ENCODE measurements around the gene SHISA5.

SHISA5 gene

DNA sequence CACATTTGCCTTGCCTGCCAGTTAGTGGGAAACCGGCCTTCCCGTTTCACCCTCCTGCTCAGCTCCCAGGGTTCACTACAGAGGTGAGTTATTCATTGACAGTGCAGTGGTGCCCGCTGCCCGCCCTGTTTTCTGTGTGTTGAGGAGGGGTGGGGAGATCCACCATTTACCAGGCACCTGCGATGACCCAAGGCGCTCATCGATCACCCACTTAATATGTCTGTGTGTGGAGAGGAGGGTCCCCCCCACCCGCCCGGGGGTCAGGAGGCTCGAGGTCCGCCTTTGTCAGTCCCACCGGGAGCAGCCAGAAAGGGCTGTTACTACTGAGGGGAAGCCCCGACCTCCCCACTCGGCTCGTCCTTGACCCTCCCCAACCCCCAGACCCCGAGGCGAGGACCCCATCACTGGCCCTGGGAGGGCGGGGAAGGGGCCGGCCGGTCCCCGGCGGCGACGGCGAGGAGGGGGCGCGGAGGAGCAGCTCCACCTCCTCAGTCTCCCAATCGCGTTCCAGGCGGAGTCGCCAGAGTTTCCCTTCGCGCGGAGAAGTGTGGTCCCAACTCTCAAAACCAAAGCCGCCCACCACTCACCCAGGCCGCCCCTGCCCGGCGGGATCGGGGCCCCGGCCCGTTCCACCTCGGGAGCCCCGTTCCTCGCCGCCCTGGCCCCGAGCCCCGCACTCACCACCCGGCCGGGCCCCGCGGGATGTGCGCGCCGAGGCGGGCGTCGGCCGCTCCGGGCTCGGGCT lies 75.2 kb downstream of the SHISA5 start:
- no peak for DNase-seq

DNA sequence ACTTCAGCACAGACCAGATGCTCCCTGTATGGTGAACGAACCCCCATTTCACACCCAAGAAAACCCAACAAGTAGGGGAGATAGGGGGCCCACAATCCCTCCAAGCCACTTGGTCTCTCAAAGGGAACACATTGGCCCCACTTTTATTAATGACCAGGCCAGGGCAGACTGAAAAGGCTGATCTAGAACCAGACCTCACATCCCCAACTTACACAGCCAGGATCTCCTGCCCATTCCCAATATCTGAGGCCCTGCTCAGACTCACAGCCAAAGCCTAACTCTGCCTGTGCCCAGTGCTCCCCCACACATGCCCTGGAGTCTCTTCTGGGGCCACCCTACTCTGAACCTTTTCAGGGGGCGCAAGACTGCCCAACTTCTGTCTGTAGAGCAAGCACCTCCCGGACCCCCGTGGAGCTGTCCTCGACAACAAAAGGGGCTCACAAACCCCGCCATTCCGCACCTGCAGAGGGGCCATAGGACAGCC lies 75.8 kb downstream of the SHISA5 start:
- no peak for DNase-seq

DNA sequence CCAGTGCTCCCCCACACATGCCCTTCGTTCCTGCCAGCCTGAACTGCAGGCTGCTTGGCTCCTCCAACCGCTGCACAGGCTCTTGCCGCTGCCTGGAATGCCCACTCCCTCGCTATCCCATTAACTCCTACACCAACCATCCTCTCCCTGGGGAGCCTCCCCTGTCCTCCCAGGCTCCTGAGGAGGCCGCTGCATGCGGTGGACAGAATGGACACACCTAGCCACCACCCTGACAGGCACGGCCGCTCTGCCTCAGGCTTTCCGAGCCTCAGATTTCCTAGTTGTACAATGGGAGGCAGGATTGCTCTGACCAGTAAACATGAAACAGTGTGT lies 76.4 kb downstream of the SHISA5 start:
- no peak for DNase-seq

DNA sequence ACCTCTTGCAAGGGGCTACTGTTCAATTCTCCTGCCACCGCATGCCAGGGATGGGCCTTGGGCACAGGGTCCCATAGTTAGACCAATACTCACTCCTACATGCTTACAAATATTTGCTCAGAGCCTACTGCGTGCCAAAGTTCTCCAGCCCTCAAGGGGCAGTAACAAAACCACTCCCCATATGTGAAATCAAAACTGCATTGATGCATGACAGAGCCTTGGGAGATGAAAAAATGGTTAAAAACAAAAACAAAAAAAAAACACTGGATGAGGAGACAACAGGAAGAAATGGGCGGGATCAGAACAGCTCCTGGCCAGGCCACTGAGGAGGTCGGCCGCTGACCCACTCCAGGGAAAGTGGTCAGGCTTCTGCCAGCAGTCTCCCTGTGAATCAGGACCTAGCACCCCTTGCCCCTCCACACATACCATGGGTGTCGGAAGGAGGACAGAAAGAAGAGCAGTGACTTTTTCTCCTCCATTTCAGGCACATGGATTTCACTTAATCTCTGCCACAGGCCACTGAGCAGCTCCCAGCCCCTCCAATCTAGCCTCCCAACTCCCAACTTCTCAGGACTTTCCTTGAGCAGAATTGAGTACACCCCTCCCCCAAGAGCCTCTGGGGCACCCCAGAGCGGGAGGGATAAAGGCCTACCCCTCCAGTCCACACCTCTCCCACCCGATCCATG lies 76.9 kb downstream of the SHISA5 start:
- no peak for DNase-seq

DNA sequence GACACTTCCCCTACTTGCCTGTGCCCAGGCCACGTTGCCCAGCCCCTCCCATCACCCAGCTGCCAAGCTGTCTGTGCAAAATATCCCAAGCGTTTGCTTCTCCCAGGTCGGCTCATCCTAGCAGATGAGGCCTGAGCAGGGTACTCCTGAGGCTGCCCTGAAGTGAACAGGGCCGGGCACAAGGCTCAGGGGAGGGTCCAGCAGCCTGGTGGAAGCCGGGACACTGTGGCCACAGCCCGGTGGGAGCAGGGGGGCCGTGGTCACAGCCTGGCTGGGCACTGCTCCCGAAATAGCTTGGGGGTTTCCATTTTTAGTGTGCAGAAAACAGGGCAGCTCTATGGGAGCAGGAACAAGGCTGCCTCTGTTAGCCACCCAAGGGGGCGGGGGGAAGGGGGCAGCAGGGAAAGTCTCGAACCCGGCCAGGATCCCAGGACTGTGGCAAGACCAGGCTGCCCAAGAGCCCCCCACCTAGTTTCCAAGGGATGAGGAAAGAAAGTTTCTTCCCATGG lies 77.5 kb downstream of the SHISA5 start:
- no peak for DNase-seq

DNA sequence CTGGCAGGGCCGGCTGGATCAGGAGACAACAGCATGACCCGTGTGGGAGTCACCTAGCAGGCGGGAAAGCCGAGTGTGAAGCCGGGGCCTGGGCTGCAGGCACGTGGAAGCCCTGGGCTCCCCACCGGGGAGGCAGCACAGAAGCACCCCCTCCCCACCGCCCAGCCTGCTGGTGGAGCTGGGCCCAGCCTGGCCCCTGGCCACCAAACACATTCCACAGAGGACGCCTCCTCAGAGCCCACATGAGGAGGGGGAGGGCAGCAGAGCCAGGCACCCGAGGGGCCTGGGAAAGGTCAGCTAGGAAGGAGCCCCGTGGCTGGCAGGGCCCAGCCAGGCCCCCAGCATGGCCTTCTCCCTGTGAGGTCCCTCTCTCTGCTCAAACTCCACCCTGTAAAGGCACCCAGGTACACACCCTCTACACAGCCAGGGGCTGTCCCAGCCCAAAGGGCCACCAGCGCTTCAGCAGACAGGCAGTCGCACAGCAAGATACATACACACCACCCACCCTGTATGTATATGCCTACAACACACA lies 78.6 kb downstream of the SHISA5 start:
- DNase-seq = no peak

DNA sequence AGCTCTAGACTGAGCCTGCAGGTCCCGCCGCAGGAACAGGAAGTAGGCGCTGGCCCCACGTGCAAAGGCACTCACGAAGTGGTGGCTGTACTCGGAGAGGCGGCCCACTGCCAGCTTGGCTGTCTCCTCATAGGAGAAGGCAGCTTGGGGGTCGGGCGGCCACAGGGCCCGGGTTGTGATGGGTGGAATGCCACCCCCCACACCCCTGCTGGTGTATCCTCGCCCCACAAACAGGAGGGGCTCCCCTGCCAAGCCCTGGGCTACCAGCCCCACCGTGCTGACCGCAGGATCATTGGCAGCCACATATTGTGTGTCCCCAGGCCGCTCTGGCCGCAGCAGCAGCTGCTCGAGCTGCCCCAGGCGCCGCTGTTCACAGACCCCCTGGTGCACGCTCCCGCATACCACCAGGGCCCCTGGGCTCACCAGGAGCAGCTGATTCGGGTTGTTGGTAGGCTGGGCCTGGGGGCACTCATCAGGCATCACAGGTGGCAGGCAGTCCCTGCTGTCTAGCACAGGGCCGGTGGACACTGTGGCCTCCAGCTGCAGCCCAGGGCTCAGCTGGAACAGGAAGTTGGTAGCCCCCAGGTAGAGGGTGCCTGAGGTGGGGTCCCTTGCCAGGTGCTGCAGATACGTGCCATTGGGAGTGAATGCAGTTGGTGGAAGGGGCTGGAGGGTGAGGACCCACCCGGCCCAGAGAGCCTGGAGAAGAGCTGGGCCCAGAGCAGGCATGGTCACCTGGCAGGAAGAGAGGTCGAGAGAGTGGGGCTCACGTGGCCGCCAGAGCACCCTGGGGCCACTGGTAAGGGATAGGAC lies 79.9 kb downstream of the SHISA5 start:
- no peak for DNase-seq

DNA sequence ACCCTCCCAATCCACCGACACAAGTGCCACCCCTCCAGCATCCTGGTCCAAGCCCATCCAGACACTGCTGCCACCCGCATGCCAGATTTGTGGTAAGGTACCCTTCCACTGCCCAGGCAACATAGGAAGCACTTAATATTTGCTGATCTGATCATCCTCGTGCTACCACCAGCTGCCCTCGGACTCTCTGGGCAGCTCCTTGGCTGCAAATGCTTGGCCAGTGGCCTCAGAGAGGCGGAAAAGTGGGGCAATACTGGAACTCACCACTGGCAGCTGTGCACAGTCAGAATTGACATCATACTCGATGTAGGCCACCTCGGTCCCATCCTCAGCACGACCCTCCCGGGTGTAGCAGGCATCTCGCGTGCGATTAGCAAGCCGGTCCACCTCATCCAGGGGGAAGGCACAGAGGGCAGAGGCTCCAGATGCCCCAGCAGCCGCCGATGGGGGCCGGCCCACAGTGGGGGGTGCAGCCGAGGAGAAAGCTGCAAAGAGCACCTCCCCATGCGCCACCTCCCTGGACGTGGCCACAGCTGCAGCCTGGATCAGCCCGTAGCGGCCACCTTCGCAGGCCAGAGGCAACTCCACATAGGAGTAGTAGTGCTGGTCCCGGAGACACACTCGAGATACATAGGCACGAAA lies 80.6 kb downstream of the SHISA5 start:
- DNase-seq = no peak

DNA sequence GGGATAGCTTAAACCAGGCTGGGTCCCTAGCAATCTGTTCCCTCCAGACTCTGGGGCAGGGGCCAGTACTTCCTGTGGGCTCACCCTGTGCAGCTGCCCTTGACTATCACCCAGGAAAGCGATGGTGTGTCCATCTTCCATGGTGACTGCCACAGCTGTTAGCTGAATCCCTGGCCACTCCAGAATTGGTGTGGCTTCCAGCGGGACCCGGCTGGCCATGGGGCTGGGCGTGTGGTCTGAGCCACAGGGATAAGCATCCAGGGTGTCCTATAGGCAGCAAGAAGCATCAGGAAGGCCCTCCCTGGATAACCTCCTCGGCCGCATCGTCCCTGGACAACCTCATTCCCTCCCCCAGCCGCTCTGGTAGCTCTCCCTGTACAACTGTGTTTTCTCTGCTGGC lies 81.3 kb downstream of the SHISA5 start:
- no peak for DNase-seq

DNA sequence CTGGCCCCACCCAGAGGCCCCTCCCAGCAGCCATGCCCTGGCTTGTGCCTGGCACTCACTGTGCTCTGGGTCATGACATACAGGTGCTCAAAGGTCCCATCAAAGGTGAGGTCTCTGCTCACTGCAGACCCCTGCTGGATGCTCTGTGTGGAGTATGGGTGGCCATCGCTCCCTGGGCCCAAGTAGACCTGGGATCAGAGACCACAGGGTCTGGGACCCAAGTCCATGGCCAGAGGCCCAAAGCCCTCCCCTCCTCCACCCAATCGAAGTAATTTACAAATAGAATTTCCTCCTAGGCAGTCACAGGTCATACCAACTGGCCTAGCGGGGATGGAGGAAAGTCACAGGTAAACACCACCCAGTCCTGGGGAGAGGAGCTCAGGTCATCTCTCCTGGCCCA lies 81.7 kb downstream of the SHISA5 start:
- DNase-seq = no peak

DNA sequence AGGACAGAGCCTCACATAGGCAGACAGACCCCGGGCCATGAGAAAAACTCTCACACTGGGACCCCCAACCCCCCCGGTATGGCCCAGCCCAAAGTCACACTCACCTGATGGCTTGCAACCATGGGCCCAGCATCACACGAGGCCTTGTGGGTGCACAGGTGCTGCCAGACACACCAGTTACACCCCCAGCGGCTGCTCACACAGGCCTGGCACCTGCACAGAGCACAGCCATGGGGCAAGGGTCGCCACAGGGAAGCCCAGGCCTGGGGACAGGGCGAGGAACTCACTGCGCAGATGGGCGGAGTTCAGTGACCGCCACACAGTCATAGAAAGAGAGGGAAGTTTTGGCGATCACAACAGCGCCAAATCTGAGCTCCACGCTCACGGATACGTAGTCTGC lies 83.4 kb downstream of the SHISA5 start:
- DNase-seq = no peak

DNA sequence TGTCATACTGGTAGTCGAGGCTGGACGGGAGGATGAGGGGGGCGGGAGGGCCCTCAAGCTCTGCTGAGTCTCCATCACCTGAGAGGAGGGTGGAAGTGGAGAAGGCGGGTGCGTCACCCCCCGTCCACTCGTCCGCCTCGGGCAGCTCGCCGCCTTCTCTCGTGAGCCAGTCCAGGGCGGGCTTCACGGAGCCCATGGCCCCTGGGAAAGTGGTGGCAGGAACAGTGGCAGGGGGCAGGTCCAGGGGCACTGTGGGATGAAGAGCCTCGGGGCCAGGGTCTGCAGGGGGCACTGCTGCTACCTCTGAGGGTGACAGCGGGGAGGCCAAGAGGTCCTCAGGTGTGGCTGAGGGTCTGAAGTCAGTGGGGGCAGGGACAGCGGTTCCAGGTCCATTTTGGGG lies 84.4 kb downstream of the SHISA5 start:
- DNase-seq = no peak

DNA sequence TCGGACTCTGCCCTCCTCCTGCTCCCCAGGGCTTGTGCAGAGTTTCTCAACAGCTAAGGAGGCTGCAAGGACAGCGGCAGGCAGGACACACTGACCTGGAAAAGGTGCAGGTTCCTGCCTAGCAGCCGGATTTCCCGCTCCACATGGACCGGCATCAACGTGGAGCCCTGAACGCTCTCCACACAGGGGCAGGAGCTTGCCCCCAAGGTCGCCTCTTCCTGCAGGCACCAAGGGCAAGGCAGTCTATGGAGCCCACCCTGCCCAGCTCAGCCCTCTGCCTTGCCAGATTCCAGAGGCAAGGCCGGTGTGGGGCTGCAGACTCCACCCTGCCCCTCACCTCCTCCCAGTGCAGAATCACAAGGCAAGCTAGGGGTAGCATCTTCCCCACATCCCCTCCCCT lies 84.8 kb downstream of the SHISA5 start:
- DNase-seq = no peak

DNA sequence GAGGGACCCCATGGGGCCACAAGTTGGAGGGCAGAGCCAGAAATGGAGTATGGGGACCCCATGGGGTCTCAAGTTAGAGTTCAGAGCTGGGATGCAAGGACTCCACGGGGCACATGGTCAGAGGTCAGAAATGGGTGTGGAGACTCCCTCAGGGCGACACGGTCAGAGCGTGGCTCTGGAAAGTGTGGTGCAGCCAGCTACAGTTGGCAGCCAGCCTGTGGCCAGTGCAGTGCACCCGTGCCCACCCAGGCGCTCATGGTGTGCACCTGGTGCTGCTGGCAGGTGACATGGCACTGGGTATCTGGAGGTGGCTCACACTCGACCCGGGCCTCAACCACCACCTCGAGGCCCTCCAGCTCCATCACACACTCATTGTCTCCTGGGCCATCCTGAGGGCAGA lies 85.3 kb downstream of the SHISA5 start:
- no peak for DNase-seq

DNA sequence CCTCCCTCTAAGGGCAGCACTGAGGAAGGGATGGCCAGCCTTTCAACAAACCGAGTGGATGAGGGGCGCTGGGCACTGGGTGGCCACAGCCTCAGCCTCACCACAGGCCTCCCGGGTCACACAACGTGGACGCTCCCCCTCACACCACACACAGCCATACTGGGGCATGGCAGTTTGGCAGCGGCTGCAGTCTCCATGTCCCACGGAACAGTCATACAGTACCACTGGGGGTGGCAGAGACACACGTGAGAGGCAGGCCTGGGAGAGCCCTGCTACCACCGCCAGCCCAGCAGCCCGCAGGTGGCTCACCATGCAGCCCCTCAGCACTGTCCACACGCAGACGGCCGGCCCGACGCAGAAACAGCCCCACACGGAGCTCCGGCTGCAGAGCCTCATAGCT lies 85.8 kb downstream of the SHISA5 start:
- DNase-seq = no peak

Data from 8988T (cell line).